GM06990 (cell line): ENCODE data around the gene EMC6.

Source experiments
- DNase-seq: peaks from one replicate; pipeline ENCODE4 v3.0.0-alpha.2; 2011; ENCODE audit not compliant: insufficient read length; ENCODE audit errors: extremely low read depth
- H3K27me3 ChIP-seq: replicated peaks from 2 replicates; pipeline ENCODE4 v1.6.0; 2011; ENCODE audit warnings: low read length; ENCODE audit not compliant: control insufficient read depth, insufficient read depth
- H3K36me3 ChIP-seq: 2 replicates; pipeline ENCODE4 v1.5.1; 2011; ENCODE audit warnings: low read length; ENCODE audit not compliant: control insufficient read depth, insufficient read depth
- H3K4me3 ChIP-seq: replicated peaks from 2 replicates; pipeline ENCODE4 v1.5.1; 2011; ENCODE audit warnings: low read depth, mild to moderate bottlenecking, control low read depth, low read length
- CTCF ChIP-seq: IDR thresholded peaks from 2 replicates; pipeline ENCODE4 v1.5.1; 2011; ENCODE audit warnings: low read length, control low read depth, mild to moderate bottlenecking, inconsistent platforms; ENCODE audit not compliant: insufficient read depth, poor library complexity, severe bottlenecking

The EMC6 gene

GRCh38 chr17:3639981-3640596 lies 28.5 kb upstream of the EMC6 start:
- no peak for DNase-seq
- TF ChIP-seq CTCF = no peak
- no peaks in the 10 kb centered on the region for H3K27me3 ChIP-seq
- no peak overlapping the region for H3K4me3 ChIP-seq
- H3K36me3 ChIP-seq = no peaks in the 10 kb centered on the region; the same call in 1 of the 2 replicates

- Histone ChIP-seq H3K4me3 (no peak overlapping the region), H3K36me3 (no peaks in the 10 kb centered on the region; the same call in 1 of the 2 replicates), H3K27me3 (no peaks in the 10 kb centered on the region)
- DNase-seq = no peak
- TF ChIP-seq CTCF = no peak
Measured at GRCh38 chr17:3641014-3641413, 27.6 kb upstream of the EMC6 start.

GRCh38 chr17:3641717-3642486 lies 26.7 kb upstream of the EMC6 start:
- H3K4me3 ChIP-seq = no peak overlapping the region
- DNase-seq = no peak
- no peak for TF ChIP-seq CTCF
- H3K27me3 ChIP-seq = no peaks in the 10 kb centered on the region
- no peaks in the 10 kb centered on the region; the same call in 1 of the 2 replicates for H3K36me3 ChIP-seq

GRCh38 chr17:3643889-3644349 lies 24.7 kb upstream of the EMC6 start:
- DNase-seq = no peak
- no peak overlapping the region for H3K4me3 ChIP-seq
- TF ChIP-seq CTCF = no peak

GRCh38 chr17:3645310-3645709 lies 23.3 kb upstream of the EMC6 start:
- no peak for TF ChIP-seq CTCF
- Histone ChIP-seq H3K4me3 (no peak overlapping the region), H3K36me3 (peaks cover 11% of the 10 kb centered on the region), H3K27me3 (no peaks in the 10 kb centered on the region)
- no peak for DNase-seq

More at GRCh38 chr17:3643889-3644349, 24.7 kb upstream of the EMC6 start:
- Histone ChIP-seq H3K36me3 (peaks cover 11% of the 10 kb centered on the region), H3K27me3 (no peaks in the 10 kb centered on the region)
